Non-pigmented ciliary epithelial cell (primary cell): ENCODE measurements around the gene NFIX.

Experiments used
- DNase-seq: peaks from one replicate; pipeline ENCODE4 v3.0.0-alpha.2; 2010; ENCODE audit warnings: low read depth

Gene NFIX

DNA sequence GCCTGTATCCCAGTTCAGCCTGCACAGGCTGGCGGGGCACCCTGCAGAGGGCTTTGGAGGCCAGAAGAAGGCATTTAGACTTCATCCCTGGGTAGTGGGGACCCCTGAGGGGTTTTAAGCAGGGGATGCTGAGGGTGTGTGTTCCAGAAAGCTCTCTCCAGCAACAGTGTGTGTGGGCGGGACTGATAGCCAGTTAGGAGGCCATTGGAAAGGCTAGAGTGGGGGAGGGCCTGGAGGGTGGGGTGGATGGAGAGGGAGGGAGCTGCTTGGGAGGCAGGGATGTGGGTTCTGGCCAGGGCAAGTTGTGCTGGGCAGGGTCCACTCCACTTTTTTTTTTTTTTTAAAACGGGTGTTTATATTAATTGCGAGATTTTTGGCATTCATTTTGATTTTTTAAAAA, 79.1 kb downstream of the NFIX start:
- DNase-seq, result no peak

DNA sequence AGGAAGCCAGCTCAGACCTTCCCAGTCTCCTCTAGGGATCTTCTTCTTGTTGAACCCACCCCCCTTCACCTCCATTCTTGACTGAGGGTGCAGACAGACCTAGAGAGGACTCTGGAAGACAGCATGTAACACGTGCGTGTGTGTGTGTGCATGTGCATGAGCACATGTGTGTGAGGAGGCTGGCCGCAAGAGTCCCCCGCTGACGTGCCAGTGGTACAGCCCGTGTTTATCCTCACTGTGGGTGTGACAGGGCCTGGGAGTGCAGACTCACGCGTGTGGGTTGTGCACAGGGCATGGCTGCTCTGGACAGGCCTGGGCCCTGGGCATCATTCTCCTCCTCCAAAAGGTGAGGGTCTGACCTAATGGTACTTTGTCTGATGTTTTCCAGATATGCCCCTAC, 81.0 kb downstream of the NFIX start:
- no peak for DNase-seq

DNA sequence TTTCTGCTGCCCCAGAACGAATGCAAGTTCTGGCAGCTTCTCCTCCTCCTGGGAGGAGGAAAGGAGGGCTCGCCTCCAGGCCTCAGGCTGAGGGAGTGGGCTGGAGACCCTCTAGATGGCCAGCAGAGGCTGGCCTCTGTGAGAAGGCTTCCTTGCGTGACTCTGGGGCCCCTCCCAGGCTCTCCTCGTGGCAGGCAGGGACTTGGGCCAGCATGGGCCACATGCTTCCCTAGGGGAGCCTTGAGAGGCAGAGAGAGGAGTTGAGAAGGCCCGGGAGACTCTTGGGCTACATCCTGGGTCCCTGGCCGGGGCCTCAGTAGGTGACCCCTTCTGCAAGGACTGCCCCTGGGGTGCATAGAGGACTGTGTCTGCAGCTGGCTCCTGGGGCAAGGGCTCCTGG, 81.5 kb downstream of the NFIX start:
- DNase-seq, result no peak

DNA sequence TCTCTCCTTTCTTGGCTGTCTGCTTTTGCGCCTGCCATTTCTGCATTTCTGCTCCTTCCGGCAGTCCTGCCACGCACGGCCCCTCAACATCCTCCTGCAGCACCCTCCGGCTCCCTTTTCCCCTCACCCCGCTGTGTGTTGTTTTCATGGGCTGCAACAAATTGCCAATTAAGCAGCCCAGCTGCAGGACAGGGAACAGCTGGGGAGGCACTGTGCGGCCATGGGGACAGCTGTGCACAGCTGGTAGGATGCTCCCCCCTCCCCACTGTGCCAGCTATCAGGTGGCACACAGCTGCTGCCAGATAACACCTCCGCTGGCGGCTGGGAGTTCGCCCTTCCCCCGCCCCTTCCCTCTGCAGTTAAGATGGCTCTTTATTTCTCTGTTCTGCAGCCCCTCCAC, 82.0 kb downstream of the NFIX start:
- DNase-seq, result no peak

DNA sequence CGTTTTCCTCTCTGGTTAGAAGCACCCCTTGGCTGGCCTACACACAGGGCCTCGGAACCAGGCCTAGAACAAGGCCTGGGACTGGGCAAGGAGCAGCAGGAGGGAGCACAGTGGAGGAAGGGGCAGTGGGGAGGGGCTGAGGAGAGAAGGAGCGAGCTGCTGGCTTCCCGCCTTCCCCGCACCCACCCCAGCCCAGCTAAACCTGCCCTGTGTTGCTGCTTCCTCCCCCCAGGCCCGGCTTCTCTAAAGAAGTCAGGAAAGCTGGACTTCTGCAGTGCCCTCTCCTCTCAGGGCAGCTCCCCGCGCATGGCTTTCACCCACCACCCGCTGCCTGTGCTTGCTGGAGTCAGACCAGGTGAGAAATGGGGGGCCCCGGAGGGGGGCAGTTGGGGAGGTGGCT, 83.1 kb downstream of the NFIX start:
- DNase-seq, result no peak

DNA sequence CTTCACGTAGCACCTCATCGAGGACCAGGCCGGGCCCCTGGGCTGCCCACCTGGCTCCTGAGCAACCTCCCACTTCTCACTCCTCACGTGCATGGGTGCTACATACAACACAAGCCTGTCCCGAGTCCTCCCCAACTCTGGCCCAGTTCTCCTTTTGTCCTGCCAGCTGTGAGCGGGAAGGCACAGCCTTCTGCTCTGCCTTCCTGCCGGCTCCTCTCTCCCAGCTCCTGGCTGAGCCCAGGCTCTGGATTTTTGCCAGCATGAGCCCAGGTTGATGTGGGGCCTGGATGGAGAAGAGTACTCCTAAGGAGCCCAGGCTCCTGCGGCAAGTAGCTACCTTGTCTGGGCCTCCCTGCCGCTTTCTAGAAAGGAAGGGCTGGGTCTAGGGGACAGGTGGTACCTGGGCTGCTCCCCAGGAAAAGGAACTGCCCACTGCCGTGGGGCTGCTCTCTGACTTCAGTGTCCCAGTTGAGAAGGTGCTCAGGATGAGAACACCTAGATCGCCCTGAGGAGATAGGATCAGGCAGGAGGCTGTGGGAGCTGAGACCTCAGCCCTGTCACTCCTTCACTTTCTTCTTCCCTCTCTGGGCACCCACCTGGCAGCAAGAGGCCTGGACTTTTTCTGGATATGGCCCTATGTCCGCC, 83.7 kb downstream of the NFIX start:
- no peak for DNase-seq

DNA sequence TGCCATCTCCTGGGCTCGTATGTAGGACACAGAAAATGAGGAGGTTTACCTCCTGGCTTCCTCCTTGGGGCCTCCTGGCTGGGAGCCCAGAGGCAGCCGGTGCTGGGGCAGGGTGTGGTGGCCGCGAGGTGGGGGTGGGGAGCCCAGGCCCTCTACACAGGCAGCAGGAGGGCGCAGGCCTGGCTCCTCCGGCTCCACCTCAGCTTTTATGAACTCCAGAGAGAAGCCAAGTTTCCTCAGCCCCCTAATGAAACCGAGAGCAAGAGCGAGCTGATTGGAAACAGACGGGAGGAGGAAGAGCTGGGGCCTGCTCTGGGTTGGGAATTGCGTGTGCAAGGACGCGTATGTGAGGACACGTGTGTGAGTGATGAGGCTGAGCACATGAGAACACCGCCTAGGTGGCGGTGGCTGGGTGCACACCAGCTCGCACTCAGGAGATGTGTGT, 84.3 kb downstream of the NFIX start:
- no peak for DNase-seq

DNA sequence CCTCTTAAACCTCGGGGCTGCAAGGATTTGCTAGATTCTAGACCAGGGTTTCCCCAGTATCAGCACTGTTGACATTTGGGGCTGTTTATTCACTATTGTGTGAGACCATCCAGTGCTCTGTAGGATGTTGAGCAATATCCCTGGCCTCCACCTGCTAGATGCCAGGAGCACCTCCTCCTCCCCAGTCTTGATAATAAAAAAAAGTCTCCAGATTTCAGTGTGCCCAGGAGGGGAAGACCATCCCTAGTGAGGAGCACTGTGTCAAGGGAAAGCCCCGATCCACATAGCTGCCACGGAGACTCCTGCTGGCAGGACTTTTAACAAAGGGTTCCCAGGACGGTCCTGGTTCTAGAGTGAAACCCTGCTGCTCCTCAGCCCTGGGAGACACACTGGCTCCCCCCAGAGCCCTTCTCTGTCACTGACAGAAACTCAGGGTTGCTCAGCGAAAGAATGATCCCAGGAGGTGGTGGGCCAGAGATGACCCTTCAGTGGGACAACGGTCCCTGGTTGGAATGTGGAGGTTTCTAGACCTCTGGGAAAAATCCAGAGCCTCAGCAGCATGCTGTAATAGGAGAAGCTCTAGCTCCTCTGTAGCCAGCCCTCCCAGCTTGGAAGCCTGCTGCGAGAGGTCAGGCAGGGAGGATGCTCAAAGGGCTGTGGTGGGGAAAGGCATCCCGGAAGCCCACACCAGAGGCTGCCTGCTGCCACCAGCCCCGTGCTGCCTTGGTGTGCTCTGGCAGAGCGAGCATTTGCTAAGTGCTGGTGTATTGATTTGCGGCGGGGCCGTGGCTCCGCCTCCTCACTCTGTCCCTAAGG, 87.1 kb downstream of the NFIX start:
- peak; percentile 37 for DNase-seq

DNA sequence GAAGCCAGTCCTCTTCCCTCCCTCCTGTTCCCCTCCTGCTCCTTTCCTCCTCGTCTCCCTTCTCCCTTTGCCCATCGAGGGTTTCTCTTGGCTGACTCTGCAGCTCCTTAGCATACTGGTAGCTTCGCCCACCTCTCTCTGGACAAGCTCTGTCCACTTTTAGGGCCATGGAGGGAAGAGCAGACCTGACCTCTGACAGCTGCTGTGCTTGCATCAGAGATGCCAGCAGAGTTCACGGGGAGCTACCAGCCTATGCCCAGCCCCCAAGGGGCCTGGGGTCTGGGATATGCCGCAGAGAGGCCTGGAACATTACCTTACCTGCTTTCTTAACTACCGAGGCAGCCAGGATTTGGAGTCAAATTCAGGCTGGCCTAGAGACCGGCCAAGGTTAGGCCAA, 87.7 kb downstream of the NFIX start:
- no peak for DNase-seq

DNA sequence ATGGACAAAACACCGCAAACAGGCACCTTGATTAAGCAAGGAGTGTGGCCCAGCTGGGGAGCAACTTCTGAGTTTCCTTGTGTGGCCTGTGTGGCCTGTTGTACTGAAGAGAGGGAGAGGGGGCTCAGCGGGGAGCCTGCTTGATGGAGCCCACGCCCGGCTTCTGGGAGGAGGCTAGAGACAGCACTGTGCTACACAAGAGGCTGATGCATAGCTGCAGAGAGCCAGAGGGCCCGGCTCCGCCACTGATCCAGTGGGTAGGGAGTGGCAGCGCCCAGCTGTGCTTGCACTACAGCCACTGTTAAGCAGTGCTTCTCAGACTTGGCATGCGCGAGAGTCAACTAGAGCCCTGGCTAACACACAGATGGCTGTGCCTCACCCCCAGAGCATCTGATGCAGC, 88.4 kb downstream of the NFIX start:
- no peak for DNase-seq

DNA sequence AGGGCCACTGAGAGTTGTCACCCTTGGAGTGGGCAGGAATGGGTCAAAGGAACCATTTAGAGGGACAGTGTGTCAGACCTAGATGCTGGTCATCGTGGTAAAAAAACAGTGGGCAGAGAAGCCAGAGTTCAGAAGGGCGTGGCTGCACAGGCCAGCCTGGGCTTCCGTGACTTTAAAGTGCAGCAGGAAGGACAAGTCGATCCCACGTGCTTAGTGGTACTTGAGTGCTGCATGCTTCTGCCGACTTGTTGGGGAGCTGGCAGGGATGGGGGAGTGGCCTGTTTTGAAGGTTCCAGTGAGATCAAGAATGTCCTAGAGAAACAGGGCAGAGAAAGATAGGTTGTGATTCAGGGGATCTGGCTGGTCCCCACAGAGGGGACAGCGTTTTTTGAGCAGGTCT, 90.4 kb downstream of the NFIX start:
- no peak for DNase-seq

DNA sequence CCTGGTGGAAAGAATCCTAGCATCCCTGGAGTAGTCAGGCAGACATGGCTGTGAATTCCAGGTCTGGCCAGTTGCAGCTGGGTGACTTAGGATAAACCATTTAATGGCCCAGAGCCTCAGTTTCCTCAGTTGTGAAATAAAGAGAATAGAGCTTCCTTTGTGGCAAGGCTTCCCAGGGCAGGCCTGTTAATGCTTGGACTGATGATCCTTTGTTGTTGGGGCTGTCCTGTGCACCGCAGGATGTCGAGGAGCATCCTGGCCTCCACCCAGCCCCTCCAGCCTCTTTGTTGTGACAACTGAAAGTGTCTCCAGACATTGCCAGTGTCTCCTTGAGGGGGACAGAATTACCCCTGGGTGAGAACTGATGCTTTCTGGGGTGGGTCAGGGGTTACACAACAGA, 91.1 kb downstream of the NFIX start:
- DNase-seq, result no peak

DNA sequence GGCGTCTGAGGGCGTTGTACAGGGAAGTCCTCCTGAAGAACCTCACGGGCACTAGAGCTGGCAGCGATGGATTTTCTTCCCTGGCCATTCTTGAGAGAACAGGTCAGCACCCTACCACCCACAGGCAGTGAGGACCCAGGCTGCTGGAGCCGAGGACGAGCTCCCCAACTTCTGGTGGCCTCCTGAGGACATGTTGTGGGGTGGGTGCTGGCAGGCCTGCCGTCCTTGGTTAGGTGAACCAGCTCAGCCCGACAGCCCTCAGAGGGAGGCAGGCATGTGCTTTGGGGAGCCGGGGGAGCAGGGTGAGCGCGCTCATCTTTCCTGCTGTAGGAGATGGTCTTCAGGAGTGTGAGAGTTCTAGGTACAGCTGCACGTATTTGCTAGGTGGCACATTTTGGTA, 92.0 kb downstream of the NFIX start:
- DNase-seq, result no peak

DNA sequence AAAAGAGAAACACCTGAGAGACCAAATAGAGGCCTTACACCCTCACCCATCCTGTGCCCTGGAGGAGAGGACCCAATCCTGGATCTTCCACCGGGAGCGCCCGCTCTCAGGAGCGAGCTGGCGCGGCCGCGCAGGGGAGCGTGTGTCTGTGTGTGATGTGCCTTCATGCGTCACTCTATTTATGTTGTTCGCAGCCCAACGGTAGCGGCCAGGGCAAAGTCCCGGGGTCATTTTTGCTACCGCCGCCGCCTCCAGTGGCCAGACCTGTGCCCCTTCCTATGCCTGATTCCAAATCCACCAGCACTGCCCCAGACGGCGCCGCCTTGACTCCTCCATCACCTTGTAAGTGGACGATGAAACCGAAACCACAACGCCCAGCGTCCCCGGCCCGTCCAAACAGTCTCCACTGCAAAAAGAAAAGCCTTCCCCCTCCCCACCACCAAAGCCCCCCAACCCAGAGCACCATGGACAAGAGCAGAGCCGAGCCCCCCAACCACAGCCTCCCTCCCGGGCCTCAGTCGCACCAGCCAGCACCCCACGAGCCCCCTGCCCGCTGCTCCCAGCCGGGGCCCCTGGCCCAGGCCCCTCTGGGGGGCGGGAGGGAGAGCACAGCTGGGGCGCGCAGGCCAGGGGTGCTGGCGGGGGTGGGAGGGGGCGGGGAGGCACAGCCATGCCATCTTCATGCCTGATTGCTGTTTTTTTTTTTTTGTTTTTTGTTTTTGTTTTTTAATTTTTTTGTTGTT, 92.7 kb downstream of the NFIX start:
- DNase-seq, result no peak

DNA sequence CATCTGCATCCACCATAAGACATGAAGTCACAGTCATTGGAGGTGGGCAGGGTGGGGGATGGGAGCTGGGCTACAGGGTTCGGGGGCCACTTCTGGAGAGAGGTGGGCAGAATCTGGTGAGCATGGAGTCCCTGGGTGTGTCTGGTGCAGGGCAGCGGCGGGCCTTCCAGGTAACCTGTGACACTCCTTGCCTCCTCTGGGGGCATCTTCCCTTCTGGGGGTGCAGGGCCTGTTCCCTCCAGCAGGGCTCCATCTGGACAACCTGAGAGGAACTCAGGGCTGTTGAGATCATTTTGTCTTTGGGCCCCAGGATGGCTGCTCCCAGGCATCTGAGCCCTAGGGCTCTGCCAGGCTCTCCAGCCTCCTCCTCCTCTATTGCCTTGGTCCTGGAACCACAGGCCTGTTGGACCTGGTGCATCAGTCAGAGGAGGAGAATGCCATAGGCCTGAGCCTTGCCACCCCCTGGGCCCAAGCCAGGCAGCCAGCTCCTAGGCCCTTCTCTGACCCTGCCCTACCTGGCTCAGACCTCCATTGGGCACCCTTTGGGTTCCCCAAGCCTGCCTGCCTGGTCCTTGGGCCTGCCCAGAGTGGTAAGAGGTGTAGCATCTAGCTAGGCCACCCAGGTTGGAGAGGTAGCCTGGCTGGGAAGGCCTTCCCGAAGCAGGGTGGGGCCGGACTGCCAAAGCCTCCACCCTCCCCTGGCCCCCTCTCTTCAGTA, 94.0 kb downstream of the NFIX start:
- DNase-seq, result no peak

DNA sequence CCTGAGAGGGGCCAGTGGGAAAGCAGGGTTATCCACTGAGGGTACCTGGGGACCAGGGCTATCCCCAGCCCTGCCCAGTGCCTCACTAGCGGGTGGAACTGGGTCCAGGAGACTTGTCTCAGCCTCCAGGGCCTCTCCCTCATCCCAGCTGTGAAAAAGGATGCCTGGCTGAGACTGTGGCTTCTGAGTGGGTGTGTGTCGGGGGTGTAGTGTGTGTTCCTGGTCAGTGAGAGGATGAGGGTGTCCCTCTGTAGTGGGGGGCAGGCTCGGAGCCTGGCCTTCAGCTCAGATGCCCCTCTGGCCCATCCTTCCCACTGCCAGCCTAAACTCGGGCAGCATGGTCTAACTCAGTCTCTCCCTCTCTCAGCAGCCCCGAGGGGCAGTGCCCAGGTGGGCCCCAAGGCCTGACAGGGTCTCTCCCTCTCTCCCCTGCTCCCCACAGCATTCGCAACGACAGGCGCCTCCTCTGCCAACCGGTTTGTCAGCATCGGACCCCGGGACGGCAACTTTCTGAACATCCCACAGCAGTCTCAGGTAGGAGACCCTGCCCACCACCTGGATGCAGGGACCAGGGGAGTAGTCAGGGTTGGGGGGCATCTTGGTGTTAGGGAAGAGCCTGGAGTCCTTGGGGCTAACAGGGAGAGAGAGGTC, 94.7 kb downstream of the NFIX start:
- DNase-seq, result no peak

DNA sequence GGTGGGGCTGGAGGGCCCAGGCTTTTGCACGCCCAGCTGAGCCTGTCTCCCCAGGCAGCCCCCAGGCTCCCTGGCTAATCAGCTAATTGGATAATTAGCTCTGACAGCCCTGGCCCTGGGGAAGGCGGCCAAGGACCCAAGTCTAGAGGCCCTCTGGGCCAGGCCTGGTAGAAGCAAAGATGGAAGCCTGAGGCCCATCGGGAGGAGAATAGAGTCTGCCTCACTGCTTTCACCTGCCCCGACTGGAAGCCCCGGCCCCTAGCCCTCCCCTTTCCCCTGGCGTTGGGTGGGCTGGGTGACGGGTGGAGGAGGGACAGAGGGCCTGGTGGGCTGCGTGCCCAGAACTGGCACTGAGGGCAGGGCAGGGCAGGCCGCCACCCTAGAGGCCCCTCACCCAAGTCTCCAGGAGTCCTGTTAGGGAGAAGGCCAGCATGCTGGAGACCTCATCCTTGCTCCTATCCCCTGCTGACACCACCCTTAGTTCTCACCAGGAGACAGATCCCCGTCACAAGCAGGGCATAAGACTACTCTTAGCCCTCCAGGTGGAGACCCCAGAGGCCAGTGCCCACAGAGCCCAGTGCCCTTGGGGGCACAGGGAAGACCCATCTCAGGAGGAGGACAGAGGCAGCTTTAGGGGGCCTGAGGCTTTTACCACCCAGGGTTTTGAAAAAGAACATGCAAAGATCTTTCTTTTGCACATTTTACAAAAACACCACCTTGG, 95.4 kb downstream of the NFIX start:
- DNase-seq, result no peak

DNA sequence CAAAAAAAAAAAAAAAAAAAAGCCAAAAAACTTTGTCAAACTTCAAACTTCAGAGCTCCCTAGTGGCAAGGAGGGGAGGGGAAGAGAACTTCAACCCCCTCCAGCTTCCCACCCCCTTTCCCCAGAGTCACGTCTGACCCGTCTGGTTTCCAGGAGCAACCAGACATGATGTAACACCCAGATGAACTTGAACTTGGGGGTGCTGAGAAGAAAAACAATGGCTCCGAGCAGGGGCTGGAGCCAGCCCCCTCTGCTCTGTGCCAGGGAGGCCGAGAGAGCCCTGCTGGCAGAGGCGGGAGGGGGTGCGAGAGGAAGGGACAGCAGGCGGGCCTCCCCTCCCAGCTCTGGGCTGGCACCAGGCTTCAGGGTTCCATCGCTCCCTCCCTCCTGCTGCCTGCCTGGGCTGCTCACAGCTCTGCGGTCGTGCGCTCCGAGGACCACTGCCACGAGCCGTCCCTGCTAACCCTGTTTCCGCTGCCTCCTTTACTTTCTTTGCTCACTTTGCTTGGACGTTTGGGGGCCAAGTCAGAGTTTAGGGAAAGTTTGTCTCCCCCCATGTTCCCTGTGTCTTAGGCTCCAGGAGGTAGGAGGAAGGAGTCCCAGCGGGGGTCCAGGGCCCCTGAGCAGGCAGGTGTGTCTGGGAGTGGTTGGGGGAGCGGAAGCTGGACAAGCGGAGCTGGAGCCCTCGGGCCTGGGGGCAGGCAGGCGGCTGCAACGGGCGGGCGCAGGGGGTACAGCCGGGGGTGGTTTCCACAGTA, 96.3 kb downstream of the NFIX start:
- peak; percentile 43 for DNase-seq

DNA sequence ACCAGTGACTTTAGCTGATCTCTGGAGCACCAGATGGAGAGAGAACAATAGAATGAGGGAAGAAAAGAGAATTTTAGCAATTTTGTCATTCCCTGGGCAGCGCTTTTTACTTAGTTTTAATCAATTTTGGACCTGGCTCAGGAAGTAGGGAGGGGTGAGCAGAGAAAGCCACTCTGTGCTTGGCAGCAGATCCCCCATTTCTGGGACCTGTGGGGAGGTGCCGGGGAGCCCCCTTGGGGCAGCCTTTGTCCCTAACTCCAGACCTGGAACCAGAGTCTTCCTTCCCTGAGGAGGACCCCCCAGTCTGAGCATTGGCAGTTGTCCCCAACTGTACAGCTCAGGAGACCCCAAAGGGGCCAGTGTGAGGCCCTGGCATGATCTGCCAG, 96.9 kb downstream of the NFIX start:
- no peak for DNase-seq

DNA sequence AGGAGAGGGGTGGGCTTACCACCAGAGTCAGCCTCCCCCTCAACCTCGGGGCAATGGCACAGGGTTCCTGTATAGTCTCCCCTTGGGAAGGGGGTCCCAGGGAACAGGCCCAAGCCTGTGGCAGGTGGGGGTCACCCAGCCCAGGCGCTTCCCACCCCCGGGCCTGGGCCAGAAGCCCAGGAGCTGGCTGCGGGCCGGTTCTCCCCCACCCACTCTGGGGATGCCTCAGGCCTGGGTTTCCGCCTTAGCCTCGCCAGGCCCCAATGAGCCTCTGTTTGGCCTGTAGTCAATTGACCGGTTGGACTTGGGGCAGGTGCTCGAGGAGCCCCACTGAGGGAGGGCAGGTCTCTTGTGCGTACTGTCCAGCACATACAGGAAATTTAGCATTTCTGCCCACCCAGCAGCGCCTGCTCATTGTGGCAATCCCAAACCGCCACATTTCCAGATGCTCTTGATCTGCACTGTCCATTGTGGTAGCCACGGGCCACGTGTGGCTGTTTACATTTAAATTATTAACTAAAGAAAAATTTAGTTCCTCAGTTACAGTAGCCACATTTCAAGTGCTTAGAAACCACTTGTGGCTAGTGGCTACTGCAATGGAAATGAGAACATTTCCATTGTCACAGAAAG, 97.4 kb downstream of the NFIX start:
- no peak for DNase-seq
